NT2/D1 (cell line): ENCODE data around the gene GALNT16.

ENCODE experiments used
- SUZ12 ChIP-seq: IDR thresholded peaks from 2 replicates; pipeline ENCODE4 v1.6.1; 2011; ENCODE audit not compliant: insufficient read length, insufficient read depth; ENCODE audit errors: extremely low read depth
- YY1 ChIP-seq: IDR thresholded peaks from 2 replicates; pipeline ENCODE4 v1.6.1; 2011; ENCODE audit not compliant: insufficient read length, insufficient read depth
- ZNF274 ChIP-seq: IDR thresholded peaks from 2 replicates; pipeline ENCODE4 v1.6.1; 2011; ENCODE audit warnings: mild to moderate bottlenecking, low read depth, low read length

GRCh38 chr14:69249603-69250002 lies 10.4 kb upstream of the GALNT16 start:
- TF ChIP-seq ZNF274 (no peak), YY1 (no peak), SUZ12 (no peak)
